Measurements from ENCODE around the gene SLC29A2. TPM values are rescaled to one million over a fixed set of nuclear protein-coding genes. Genes with fewer than 3 reads are reported as not detected.
"Not testable (repeated sequence)": the region's sequence is repeated elsewhere in the genome, so short reads cannot be mapped to it uniquely, and the experiment has no call there.

The SLC29A2 gene
- total RNA-seq, 1 donor from 2014 or later = 10.6 TPM

DNA sequence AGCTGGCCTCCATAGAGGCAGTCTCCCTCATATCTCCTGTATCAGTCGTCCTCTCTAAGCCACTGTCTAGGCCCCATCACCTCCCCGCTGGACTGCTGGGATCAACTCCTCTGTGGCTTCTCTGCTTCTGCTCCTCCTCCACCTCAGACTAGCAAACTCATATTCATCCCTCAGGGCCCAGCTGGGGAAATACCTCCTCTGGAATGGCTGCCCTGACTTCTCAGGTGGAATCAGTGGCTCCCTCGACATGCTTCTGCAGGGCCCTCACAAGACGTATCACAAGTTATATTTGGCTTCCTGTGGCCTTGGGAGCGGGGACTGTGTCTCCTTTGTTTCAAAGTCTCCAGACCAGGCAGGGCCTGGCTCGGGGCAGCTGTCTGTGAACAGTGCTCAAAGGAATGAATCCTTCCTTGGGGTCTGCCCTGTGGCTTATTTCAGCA is 10.0 kb downstream of the SLC29A2 start:
- peaks cover 15% of the 10 kb centered on the region for H3K4me1 ChIP-seq
- H3K36me3 ChIP-seq = no peaks in the 10 kb centered on the region
- TF ChIP-seq, protein P1, sequence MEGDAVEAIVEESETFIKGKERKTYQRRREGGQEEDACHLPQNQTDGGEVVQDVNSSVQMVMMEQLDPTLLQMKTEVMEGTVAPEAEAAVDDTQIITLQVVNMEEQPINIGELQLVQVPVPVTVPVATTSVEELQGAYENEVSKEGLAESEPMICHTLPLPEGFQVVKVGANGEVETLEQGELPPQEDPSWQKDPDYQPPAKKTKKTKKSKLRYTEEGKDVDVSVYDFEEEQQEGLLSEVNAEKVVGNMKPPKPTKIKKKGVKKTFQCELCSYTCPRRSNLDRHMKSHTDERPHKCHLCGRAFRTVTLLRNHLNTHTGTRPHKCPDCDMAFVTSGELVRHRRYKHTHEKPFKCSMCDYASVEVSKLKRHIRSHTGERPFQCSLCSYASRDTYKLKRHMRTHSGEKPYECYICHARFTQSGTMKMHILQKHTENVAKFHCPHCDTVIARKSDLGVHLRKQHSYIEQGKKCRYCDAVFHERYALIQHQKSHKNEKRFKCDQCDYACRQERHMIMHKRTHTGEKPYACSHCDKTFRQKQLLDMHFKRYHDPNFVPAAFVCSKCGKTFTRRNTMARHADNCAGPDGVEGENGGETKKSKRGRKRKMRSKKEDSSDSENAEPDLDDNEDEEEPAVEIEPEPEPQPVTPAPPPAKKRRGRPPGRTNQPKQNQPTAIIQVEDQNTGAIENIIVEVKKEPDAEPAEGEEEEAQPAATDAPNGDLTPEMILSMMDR (IDR thresholded peaks at IDR 0.05) = no peak
- H3K27me3 ChIP-seq (ENCODE audit: low read depth) = no peaks in the 10 kb centered on the region
- DNase-seq (no peak), ATAC-seq (no peak)
- H3K4me3 ChIP-seq = no peak overlapping the region
- intact Hi-C loops (cut with DNase I) = no loop called here
- no peaks in the 10 kb centered on the region for H3K9me3 ChIP-seq
- H3K27ac ChIP-seq = no peak overlapping the region

DNA sequence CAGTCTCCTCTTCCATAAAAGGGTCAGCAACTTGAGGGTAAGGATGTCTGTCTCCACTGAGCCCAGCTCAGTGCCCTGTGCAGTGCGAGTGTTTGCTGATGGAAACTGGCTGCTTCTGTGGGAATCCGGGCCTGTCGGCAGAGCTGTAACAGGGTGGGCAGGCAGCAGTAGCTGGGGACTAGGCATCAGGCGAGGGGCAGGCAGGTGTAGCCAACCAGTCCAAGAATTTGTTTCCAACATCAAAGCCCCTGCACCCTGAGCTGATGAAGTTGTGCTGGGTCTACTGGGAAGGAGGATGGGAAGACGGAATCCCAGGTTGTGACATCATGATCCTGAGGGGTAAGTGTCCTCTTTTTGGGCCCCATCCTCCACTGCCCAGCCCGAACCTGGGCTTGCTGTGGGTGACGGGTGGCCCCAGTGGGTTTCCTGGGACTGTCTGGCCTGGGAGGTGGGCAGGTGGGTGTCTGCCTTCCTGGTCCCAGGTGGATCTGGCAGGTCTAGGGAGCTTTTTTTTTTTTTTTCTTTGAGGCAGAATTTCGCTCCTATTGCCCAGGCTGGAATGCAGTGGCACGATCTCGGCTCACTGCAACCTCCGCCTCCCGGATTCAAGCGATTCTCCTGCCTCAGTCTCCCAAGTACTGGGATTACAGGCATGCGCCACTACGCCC is 11.0 kb downstream of the SLC29A2 start:
- Histone ChIP-seq H3K36me3 (no peaks in the 10 kb centered on the region), H3K27me3 (ENCODE audit: low read depth) (no peaks in the 10 kb centered on the region), H3K9me3 (no peaks in the 10 kb centered on the region), H3K4me1 (peaks cover 15% of the 10 kb centered on the region), H3K4me3 (no peak overlapping the region), H3K27ac (no peak overlapping the region)
- DNase-seq (no peak), ATAC-seq (no peak)
- intact Hi-C loops (cut with DNase I) = no loop called here
- TF ChIP-seq, protein P1 (IDR thresholded peaks at IDR 0.05) = no peak

DNA sequence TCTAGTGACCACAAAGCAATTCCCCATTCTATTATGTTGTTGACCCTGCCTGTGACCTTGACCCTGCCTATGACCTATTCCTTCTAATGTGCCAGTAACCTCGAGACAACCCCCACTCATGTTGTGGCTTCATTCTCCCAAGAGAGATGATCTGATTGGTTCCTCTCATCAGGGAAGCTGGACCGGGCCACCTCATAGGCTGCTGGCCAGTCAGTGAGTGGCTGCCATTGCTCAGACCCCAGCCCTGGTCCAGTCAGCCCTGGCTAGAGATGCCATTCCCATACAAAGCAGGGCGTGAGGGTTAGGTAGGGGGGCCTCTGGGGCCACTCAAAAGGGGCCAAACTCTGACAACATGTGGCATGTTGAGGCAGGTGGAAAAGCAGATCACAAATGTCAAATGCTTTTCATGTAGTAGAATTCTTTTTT is 11.9 kb downstream of the SLC29A2 start:
- Histone ChIP-seq H3K9me3 (no peaks in the 10 kb centered on the region), H3K27me3 (ENCODE audit: low read depth) (no peaks in the 10 kb centered on the region), H3K36me3 (no peaks in the 10 kb centered on the region), H3K4me1 (peaks cover 15% of the 10 kb centered on the region), H3K4me3 (no peak overlapping the region), H3K27ac (no peak overlapping the region)
- intact Hi-C loops (cut with DNase I) = no loop called here
- TF ChIP-seq, protein P1 (IDR thresholded peaks at IDR 0.05) = no peak
- ATAC-seq (no peak), DNase-seq (no peak)

DNA sequence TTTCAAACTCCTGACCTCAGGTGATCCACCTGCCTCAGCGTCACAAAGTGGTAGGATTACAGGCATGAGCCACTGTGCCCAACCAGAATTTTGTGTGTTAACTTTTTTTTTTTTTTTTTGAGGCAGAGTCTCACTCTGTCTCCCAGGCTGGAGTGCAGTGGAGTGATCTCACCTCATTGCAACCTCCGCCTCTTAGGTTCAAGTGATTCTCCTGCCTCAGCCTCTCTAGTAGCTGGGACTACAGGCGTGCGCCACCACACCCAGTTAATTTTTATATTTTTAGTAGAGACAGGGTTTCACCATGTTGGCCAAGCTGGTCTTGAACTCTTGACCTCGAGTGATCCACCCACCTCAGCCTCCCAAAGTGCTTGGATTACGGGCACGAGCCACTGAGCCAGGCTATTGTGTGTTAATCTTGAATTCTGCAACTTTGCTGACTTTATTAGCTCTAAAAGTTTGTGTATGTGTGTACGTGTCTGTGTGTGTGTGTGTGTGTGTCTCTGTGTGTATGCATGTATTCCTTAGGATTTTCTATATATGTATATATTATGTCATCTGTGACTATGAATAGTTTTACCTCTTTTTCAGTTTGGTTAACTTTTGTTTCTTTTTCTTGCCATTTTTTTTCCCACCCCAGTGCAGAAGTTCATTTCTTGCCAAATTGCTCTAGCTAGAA is 20.9 kb downstream of the SLC29A2 start:
- DNase-seq = peak; percentile 21
- H3K27me3 ChIP-seq (ENCODE audit: low read depth); ATAC-seq; H3K36me3 ChIP-seq; H3K4me3 ChIP-seq; intact Hi-C loops (cut with DNase I); H3K9me3 ChIP-seq: not testable (repeated sequence)
- peaks cover 16% of the 10 kb centered on the region for H3K4me1 ChIP-seq
- peak overlapping the region; percentile 2 for H3K27ac ChIP-seq

DNA sequence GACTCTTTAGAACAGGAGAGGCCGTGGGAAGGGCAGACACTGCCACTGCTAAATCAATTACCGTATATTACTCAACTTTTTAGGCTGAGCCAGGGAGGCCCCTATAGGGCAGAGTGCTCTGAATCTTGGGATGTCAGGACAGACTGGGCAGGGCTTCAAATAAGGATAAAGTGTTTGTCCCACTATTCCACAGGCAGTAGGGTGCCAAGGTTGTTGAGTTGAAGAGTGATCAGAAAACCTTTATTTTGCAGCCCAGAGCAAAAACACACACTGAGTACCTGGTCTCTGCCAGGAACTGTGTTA is 22.5 kb downstream of the SLC29A2 start:
- Histone ChIP-seq H3K27me3 (ENCODE audit: low read depth) (no peaks in the 10 kb centered on the region), H3K36me3 (no peaks in the 10 kb centered on the region), H3K9me3 (no peaks in the 10 kb centered on the region), H3K27ac (peak overlapping the region; percentile 25), H3K4me1 (peaks cover 28% of the 10 kb centered on the region), H3K4me3 (no peak overlapping the region)
- intact Hi-C loops (cut with DNase I) = no loop called here
- TF ChIP-seq, protein P1 (IDR thresholded peaks at IDR 0.05) = no peak
- DNase-seq (no peak), ATAC-seq (no peak)
